SK-N-SH treated with all-trans-retinoic acid at 6 μM for 48 hours (cell line): ENCODE results near the gene ZMIZ1.

Source experiments
- ATAC-seq: fragments of 200-7000 bp; cut with Tn5 transposase; 3 replicates; pipeline ENCODE4 v1.9.1; 2020; ENCODE audit warnings: mild to moderate bottlenecking, moderate library complexity
- ARNTL ChIP-seq: fragments of 450-650 bp; formaldehyde crosslinking; IDR thresholded peaks from 2 replicates; pipeline ENCODE4 v1.5.0; 2020; ENCODE audit warnings: low read depth, mild to moderate bottlenecking, moderate library complexity, borderline replicate concordance
- BACH2 ChIP-seq: fragments of 250-450 bp; sonication (Bioruptor Pico); IDR thresholded peaks from 2 replicates; pipeline ENCODE4 v1.9.0; 2021; ENCODE audit warnings: mild to moderate bottlenecking, borderline replicate concordance
- CSDC2 ChIP-seq: fragments of 250-450 bp; sonication (Bioruptor Pico); IDR thresholded peaks from 2 replicates; pipeline ENCODE4 v1.5.0; 2020; ENCODE audit warnings: mild to moderate bottlenecking, moderate library complexity
- ESRRG ChIP-seq: fragments of 250-450 bp; sonication (Bioruptor Pico); IDR thresholded peaks from 2 replicates; pipeline ENCODE4 v1.6.1; 2021; ENCODE audit warnings: mild to moderate bottlenecking
- GLIS3 ChIP-seq: fragments of 250-450 bp; sonication (Bioruptor Pico); IDR thresholded peaks from 2 replicates; pipeline ENCODE4 v1.5.0; 2020; ENCODE audit warnings: mild to moderate bottlenecking, moderate library complexity
- ISL1 ChIP-seq: fragments of 250-450 bp; sonication (Bioruptor Pico); IDR thresholded peaks from 2 replicates; pipeline ENCODE4 v2.1.2; 2022; ENCODE audit warnings: mild to moderate bottlenecking, moderate library complexity
- OSR1 ChIP-seq: fragments of 250-450 bp; sonication (Bioruptor Pico); IDR thresholded peaks from 2 replicates; pipeline ENCODE4 v1.8.0; 2022; ENCODE audit warnings: moderate library complexity, mild to moderate bottlenecking, inconsistent platforms
- PPARA ChIP-seq: fragments of 250-450 bp; sonication (Bioruptor Pico); IDR thresholded peaks from 2 replicates; pipeline ENCODE4 v1.5.0; 2020; ENCODE audit warnings: mild to moderate bottlenecking, borderline replicate concordance
- RARB ChIP-seq: fragments of 250-450 bp; sonication (Bioruptor Pico); IDR thresholded peaks from 2 replicates; pipeline ENCODE4 v1.8.0; 2021; ENCODE audit warnings: mild to moderate bottlenecking, moderate library complexity
- SNAI2 ChIP-seq: fragments of 250-450 bp; sonication (Bioruptor Pico); IDR thresholded peaks from 2 replicates; pipeline ENCODE4 v1.5.0; 2020; ENCODE audit warnings: mild to moderate bottlenecking, moderate library complexity
- TCF4 ChIP-seq: fragments of 250-450 bp; sonication (Bioruptor Pico); IDR thresholded peaks from 2 replicates; pipeline ENCODE4 v1.8.0; 2021; ENCODE audit warnings: mild to moderate bottlenecking, moderate library complexity, borderline replicate concordance
- TOX ChIP-seq: fragments of 250-450 bp; sonication (Bioruptor Pico); IDR thresholded peaks from 2 replicates; pipeline ENCODE4 v1.8.0; 2021; ENCODE audit warnings: mild to moderate bottlenecking, moderate library complexity, borderline replicate concordance
- ZC3H10 ChIP-seq: fragments of 250-450 bp; sonication (Bioruptor Pico); IDR thresholded peaks from 2 replicates; pipeline ENCODE4 v1.5.1; 2021; ENCODE audit warnings: mild to moderate bottlenecking, moderate library complexity
- ZFP3 ChIP-seq: fragments of 250-450 bp; sonication (Bioruptor Pico); IDR thresholded peaks from 2 replicates; pipeline ENCODE4 v1.5.0; 2020; ENCODE audit warnings: mild to moderate bottlenecking, moderate library complexity
- ZNF565 ChIP-seq: fragments of 450-650 bp; formaldehyde crosslinking; conservative IDR thresholded peaks from 2 replicates; pipeline ENCODE4 v1.5.0; 2020; ENCODE audit warnings: low read depth, mild to moderate bottlenecking, moderate library complexity
- TF ChIP-seq, protein P1 (sequence below): fragments of 250-450 bp; sonication (Bioruptor Pico); IDR thresholded peaks from 2 replicates; pipeline ENCODE4 v1.5.1; 2021; ENCODE audit warnings: mild to moderate bottlenecking, moderate library complexity
- TF ChIP-seq, protein P2 (sequence below): fragments of 250-450 bp; sonication (Bioruptor Pico); IDR thresholded peaks from 2 replicates; pipeline ENCODE4 v1.8.0; 2020; ENCODE audit warnings: mild to moderate bottlenecking, moderate library complexity, borderline replicate concordance
- TF ChIP-seq, protein P3 (sequence below): fragments of 250-450 bp; sonication (Bioruptor Pico); IDR thresholded peaks from 2 replicates; pipeline ENCODE4 v1.8.0; 2021; ENCODE audit warnings: low read depth, mild to moderate bottlenecking, moderate library complexity, borderline replicate concordance
- TF ChIP-seq, protein P4 (sequence below): fragments of 250-450 bp; sonication (Bioruptor Pico); IDR thresholded peaks from 2 replicates; pipeline ENCODE4 v1.5.0; 2020; ENCODE audit warnings: mild to moderate bottlenecking, moderate library complexity
- TF ChIP-seq, protein P5 (sequence below): fragments of 250-450 bp; sonication (Bioruptor Pico); IDR thresholded peaks from 2 replicates; pipeline ENCODE4 v1.5.1; 2020; ENCODE audit warnings: low read depth, mild to moderate bottlenecking, moderate library complexity

ZMIZ1 gene

DNA sequence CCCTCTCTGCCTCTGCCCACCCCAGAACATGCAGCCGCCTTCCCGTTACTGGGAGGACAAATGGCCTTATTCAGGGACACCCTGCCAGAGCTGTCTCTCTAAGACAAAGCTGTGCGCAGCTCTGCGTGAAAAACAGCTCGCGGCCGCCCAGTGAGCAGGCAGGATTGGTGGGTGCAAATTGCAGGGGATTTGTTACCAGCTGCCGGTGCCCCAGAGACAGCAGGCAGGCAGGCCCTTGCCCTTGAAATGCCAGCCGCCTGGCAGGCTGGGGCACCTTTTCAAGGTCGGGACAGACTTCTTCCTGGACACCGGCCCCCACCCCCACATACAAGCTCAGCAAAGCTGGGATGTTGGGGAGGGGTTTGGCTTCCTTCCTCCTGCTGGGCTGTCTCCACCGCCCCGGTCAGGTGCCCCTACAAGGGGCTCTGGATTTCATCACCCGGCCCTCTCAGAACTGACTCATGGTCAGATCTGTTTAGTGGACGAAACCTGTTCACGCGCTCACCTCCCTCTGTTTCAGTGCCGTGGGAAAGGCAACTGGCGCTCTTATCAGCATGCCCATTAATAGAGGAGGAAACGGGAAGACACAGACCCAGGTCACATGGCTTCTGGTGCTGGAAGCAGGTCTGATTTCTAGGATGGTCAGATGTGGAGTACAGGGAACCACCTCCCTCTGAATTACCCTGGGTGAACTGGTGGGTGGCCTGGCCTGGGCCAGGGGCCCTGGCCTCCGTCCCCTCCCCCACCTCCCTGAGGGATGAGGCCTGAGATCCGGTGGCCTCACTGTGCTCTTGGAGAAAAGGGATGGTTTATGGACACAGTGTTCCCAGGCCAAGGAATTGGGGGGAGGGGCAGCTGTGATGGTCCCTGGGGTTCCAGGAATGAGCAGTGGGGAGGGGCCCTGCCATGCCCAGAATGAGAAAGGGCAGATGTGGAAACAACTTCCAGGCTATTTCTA lies 154.6 kb downstream of the ZMIZ1 start (continued):
- TF ChIP-seq, protein P1, sequence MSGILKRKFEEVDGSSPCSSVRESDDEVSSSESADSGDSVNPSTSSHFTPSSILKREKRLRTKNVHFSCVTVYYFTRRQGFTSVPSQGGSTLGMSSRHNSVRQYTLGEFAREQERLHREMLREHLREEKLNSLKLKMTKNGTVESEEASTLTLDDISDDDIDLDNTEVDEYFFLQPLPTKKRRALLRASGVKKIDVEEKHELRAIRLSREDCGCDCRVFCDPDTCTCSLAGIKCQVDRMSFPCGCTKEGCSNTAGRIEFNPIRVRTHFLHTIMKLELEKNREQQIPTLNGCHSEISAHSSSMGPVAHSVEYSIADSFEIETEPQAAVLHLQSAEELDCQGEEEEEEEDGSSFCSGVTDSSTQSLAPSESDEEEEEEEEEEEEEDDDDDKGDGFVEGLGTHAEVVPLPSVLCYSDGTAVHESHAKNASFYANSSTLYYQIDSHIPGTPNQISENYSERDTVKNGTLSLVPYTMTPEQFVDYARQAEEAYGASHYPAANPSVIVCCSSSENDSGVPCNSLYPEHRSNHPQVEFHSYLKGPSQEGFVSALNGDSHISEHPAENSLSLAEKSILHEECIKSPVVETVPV (CRISPR knock-in tag), result 0 out of 2 replicates have a peak, but pooled peaks have one; percentile 23
- no peak for TF ChIP-seq ARNTL (CRISPR knock-in tag)
- TF ChIP-seq, protein P2, sequence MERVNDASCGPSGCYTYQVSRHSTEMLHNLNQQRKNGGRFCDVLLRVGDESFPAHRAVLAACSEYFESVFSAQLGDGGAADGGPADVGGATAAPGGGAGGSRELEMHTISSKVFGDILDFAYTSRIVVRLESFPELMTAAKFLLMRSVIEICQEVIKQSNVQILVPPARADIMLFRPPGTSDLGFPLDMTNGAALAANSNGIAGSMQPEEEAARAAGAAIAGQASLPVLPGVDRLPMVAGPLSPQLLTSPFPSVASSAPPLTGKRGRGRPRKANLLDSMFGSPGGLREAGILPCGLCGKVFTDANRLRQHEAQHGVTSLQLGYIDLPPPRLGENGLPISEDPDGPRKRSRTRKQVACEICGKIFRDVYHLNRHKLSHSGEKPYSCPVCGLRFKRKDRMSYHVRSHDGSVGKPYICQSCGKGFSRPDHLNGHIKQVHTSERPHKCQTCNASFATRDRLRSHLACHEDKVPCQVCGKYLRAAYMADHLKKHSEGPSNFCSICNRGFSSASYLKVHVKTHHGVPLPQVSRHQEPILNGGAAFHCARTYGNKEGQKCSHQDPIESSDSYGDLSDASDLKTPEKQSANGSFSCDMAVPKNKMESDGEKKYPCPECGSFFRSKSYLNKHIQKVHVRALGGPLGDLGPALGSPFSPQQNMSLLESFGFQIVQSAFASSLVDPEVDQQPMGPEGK (CRISPR knock-in tag), result peak; percentile 66
- TF ChIP-seq ESRRG (CRISPR knock-in tag), result 0 out of 2 replicates have a peak, but pooled peaks have one; percentile 39

DNA sequence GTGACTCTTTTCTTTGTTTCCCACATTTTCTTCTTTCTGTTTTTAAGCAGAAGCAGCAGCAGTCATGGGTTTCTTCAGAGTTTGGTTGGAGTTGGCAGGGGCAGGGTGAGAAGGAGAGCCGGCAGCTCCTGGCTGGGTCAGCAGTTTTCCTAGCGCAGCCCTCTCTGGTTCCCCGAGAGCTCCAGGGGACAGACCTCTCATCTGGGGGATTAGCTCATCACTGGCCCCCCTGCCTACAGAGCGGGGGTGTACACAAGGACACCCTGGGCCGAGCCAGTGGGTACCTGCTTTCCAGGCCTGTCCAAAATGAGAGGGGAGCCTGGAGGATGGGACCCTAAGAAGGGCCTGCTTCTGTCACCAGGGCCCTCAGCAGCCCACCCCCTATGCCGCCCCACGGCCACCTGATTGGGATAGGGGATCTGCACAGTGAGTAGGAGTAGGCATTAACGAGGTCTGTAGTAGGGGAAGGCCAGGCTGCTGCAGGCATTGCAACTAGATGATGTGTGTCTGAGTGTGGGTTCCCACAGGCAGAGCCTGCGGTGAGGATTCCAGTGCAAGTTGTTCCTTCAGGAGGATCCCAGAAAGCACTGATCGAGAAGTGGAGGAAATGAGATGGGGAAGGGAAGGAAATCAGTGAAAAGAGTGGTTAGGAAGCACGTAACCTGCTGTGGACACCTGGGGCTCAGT lies 155.6 kb downstream of the ZMIZ1 start:
- no peak for ATAC-seq

More for the DNA sequence above, 155.6 kb downstream of the ZMIZ1 start:
- TF ChIP-seq ISL1 (CRISPR knock-in tag) (no peak), TOX (CRISPR knock-in tag) (no peak), ZFP3 (CRISPR knock-in tag) (no peak), SNAI2 (CRISPR knock-in tag) (no peak), OSR1 (CRISPR knock-in tag) (no peak), ZC3H10 (CRISPR knock-in tag) (no peak), GLIS3 (CRISPR knock-in tag) (no peak), ZNF565 (no peak), CSDC2 (CRISPR knock-in tag) (no peak), TCF4 (no peak), PPARA (CRISPR knock-in tag) (no peak), ESRRG (CRISPR knock-in tag) (no peak), BACH2 (no peak), RARB (no peak)
- TF ChIP-seq, protein P3, sequence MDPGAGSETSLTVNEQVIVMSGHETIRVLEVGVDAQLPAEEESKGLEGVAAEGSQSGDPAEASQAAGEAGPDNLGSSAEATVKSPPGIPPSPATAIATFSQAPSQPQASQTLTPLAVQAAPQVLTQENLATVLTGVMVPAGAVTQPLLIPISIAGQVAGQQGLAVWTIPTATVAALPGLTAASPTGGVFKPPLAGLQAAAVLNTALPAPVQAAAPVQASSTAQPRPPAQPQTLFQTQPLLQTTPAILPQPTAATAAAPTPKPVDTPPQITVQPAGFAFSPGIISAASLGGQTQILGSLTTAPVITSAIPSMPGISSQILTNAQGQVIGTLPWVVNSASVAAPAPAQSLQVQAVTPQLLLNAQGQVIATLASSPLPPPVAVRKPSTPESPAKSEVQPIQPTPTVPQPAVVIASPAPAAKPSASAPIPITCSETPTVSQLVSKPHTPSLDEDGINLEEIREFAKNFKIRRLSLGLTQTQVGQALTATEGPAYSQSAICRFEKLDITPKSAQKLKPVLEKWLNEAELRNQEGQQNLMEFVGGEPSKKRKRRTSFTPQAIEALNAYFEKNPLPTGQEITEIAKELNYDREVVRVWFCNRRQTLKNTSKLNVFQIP (CRISPR knock-in tag), result no peak
- TF ChIP-seq, protein P2 (CRISPR knock-in tag), result no peak
- TF ChIP-seq, protein P4, sequence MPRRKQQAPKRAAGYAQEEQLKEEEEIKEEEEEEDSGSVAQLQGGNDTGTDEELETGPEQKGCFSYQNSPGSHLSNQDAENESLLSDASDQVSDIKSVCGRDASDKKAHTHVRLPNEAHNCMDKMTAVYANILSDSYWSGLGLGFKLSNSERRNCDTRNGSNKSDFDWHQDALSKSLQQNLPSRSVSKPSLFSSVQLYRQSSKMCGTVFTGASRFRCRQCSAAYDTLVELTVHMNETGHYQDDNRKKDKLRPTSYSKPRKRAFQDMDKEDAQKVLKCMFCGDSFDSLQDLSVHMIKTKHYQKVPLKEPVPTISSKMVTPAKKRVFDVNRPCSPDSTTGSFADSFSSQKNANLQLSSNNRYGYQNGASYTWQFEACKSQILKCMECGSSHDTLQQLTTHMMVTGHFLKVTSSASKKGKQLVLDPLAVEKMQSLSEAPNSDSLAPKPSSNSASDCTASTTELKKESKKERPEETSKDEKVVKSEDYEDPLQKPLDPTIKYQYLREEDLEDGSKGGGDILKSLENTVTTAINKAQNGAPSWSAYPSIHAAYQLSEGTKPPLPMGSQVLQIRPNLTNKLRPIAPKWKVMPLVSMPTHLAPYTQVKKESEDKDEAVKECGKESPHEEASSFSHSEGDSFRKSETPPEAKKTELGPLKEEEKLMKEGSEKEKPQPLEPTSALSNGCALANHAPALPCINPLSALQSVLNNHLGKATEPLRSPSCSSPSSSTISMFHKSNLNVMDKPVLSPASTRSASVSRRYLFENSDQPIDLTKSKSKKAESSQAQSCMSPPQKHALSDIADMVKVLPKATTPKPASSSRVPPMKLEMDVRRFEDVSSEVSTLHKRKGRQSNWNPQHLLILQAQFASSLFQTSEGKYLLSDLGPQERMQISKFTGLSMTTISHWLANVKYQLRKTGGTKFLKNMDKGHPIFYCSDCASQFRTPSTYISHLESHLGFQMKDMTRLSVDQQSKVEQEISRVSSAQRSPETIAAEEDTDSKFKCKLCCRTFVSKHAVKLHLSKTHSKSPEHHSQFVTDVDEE (CRISPR knock-in tag), result no peak
- TF ChIP-seq, protein P5, sequence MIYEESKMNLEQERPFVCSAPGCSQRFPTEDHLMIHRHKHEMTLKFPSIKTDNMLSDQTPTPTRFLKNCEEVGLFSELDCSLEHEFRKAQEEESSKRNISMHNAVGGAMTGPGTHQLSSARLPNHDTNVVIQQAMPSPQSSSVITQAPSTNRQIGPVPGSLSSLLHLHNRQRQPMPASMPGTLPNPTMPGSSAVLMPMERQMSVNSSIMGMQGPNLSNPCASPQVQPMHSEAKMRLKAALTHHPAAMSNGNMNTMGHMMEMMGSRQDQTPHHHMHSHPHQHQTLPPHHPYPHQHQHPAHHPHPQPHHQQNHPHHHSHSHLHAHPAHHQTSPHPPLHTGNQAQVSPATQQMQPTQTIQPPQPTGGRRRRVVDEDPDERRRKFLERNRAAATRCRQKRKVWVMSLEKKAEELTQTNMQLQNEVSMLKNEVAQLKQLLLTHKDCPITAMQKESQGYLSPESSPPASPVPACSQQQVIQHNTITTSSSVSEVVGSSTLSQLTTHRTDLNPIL (CRISPR knock-in tag), result no peak
- TF ChIP-seq, protein P1 (CRISPR knock-in tag), result no peak
- TF ChIP-seq, all 23 proteins: peak for 0
